Measurements from ENCODE around the gene RAMP1.

Gene RAMP1

GRCh38 chr2:237892984-237893595, 33.7 kb downstream of the RAMP1 start:
- no peaks in the 10 kb centered on the region for H3K4me1 ChIP-seq (ENCODE audit: control insufficient read depth in 2 of 2, insufficient read depth in 2 of 2, low read length in 2 of 2)
- H3K27ac ChIP-seq (ENCODE audit: low read depth in 2 of 2, low read length in 2 of 2), result no peak overlapping the region

GRCh38 chr2:237894396-237894979, 35.1 kb downstream of the RAMP1 start:
- Histone ChIP-seq H3K36me3 (ENCODE audit: control insufficient read depth in 2 of 2, insufficient read depth in 2 of 2, low read length in 2 of 2) (no peaks in the 10 kb centered on the region), H3K4me1 (ENCODE audit: control insufficient read depth in 2 of 2, insufficient read depth in 2 of 2, low read length in 2 of 2) (peaks cover 0 to 3% of the 10 kb centered on the region in 2 donors), H3K9ac (ENCODE audit: low read depth in 1 of 2, low read length in 2 of 2) (no peak overlapping the region), H3K4me3 (ENCODE audit: low read length in 2 of 2) (no peak overlapping the region), H3K27ac (ENCODE audit: low read depth in 2 of 2, low read length in 2 of 2) (no peak overlapping the region), H3K27me3 (ENCODE audit: control insufficient read depth in 2 of 2, insufficient read depth in 2 of 2, low read length in 2 of 2) (no peaks in the 10 kb centered on the region), H3K9me3 (ENCODE audit: control insufficient read depth in 2 of 2, low read length in 2 of 2) (no peaks in the 10 kb centered on the region)

More at GRCh38 chr2:237892984-237893595, 33.7 kb downstream of the RAMP1 start:
- Histone ChIP-seq H3K9ac (ENCODE audit: low read depth in 1 of 2, low read length in 2 of 2) (no peak overlapping the region), H3K4me3 (ENCODE audit: low read length in 2 of 2) (no peak overlapping the region), H3K36me3 (ENCODE audit: control insufficient read depth in 2 of 2, insufficient read depth in 2 of 2, low read length in 2 of 2) (no peaks in the 10 kb centered on the region), H3K27me3 (ENCODE audit: control insufficient read depth in 2 of 2, insufficient read depth in 2 of 2, low read length in 2 of 2) (no peaks in the 10 kb centered on the region), H3K9me3 (ENCODE audit: control insufficient read depth in 2 of 2, low read length in 2 of 2) (no peaks in the 10 kb centered on the region)

GRCh38 chr2:237894986-237895543, 35.6 kb downstream of the RAMP1 start:
- Histone ChIP-seq H3K27me3 (ENCODE audit: control insufficient read depth in 2 of 2, insufficient read depth in 2 of 2, low read length in 2 of 2) (no peaks in the 10 kb centered on the region), H3K9me3 (ENCODE audit: control insufficient read depth in 2 of 2, low read length in 2 of 2) (no peaks in the 10 kb centered on the region), H3K36me3 (ENCODE audit: control insufficient read depth in 2 of 2, insufficient read depth in 2 of 2, low read length in 2 of 2) (no peaks in the 10 kb centered on the region), H3K4me1 (ENCODE audit: control insufficient read depth in 2 of 2, insufficient read depth in 2 of 2, low read length in 2 of 2) (peaks cover 0 to 3% of the 10 kb centered on the region in 2 donors), H3K27ac (ENCODE audit: low read depth in 2 of 2, low read length in 2 of 2) (peak overlapping the region in 1 of 2 donors; percentile 56), H3K4me3 (ENCODE audit: low read length in 2 of 2) (no peak overlapping the region), H3K9ac (ENCODE audit: low read depth in 1 of 2, low read length in 2 of 2) (no peak overlapping the region)

GRCh38 chr2:237895544-237896506, 36.4 kb downstream of the RAMP1 start:
- H3K27me3 ChIP-seq (ENCODE audit: control insufficient read depth in 2 of 2, insufficient read depth in 2 of 2, low read length in 2 of 2), result no peaks in the 10 kb centered on the region
- no peak overlapping the region for H3K4me3 ChIP-seq (ENCODE audit: low read length in 2 of 2)
- H3K9ac ChIP-seq (ENCODE audit: low read depth in 1 of 2, low read length in 2 of 2), result no peak overlapping the region
- H3K27ac ChIP-seq (ENCODE audit: low read depth in 2 of 2, low read length in 2 of 2), result peak overlapping the region in 1 of 2 donors; percentile 56
- no peaks in the 10 kb centered on the region for H3K9me3 ChIP-seq (ENCODE audit: control insufficient read depth in 2 of 2, low read length in 2 of 2)
- no peaks in the 10 kb centered on the region for H3K36me3 ChIP-seq (ENCODE audit: control insufficient read depth in 2 of 2, insufficient read depth in 2 of 2, low read length in 2 of 2)
- peaks cover 0 to 3% of the 10 kb centered on the region in 2 donors for H3K4me1 ChIP-seq (ENCODE audit: control insufficient read depth in 2 of 2, insufficient read depth in 2 of 2, low read length in 2 of 2)

GRCh38 chr2:237896507-237896892, 37.1 kb downstream of the RAMP1 start:
- Histone ChIP-seq H3K27me3 (ENCODE audit: control insufficient read depth in 2 of 2, insufficient read depth in 2 of 2, low read length in 2 of 2) (no peaks in the 10 kb centered on the region), H3K4me3 (ENCODE audit: low read length in 2 of 2) (no peak overlapping the region), H3K9me3 (ENCODE audit: control insufficient read depth in 2 of 2, low read length in 2 of 2) (no peaks in the 10 kb centered on the region), H3K36me3 (ENCODE audit: control insufficient read depth in 2 of 2, insufficient read depth in 2 of 2, low read length in 2 of 2) (no peaks in the 10 kb centered on the region), H3K9ac (ENCODE audit: low read depth in 1 of 2, low read length in 2 of 2) (no peak overlapping the region), H3K27ac (ENCODE audit: low read depth in 2 of 2, low read length in 2 of 2) (no peak overlapping the region), H3K4me1 (ENCODE audit: control insufficient read depth in 2 of 2, insufficient read depth in 2 of 2, low read length in 2 of 2) (peaks cover 0 to 3% of the 10 kb centered on the region in 2 donors)

GRCh38 chr2:237896956-237897355, 37.5 kb downstream of the RAMP1 start:
- H3K9ac ChIP-seq (ENCODE audit: low read depth in 1 of 2, low read length in 2 of 2), result no peak overlapping the region
- H3K4me1 ChIP-seq (ENCODE audit: control insufficient read depth in 2 of 2, insufficient read depth in 2 of 2, low read length in 2 of 2), result peaks cover 0 to 3% of the 10 kb centered on the region in 2 donors
- H3K4me3 ChIP-seq (ENCODE audit: low read length in 2 of 2), result no peak overlapping the region
- no peak overlapping the region for H3K27ac ChIP-seq (ENCODE audit: low read depth in 2 of 2, low read length in 2 of 2)
- H3K27me3 ChIP-seq (ENCODE audit: control insufficient read depth in 2 of 2, insufficient read depth in 2 of 2, low read length in 2 of 2), result no peaks in the 10 kb centered on the region
- no peaks in the 10 kb centered on the region for H3K9me3 ChIP-seq (ENCODE audit: control insufficient read depth in 2 of 2, low read length in 2 of 2)
- no peaks in the 10 kb centered on the region for H3K36me3 ChIP-seq (ENCODE audit: control insufficient read depth in 2 of 2, insufficient read depth in 2 of 2, low read length in 2 of 2)

GRCh38 chr2:237898057-237898414, 38.6 kb downstream of the RAMP1 start:
- H3K4me3 ChIP-seq (ENCODE audit: low read length in 2 of 2), result no peak overlapping the region
- peak overlapping the region in 1 of 2 donors; percentile 7 for H3K27ac ChIP-seq (ENCODE audit: low read depth in 2 of 2, low read length in 2 of 2)
- H3K9me3 ChIP-seq (ENCODE audit: control insufficient read depth in 2 of 2, low read length in 2 of 2), result no peaks in the 10 kb centered on the region
- no peaks in the 10 kb centered on the region for H3K36me3 ChIP-seq (ENCODE audit: control insufficient read depth in 2 of 2, insufficient read depth in 2 of 2, low read length in 2 of 2)
- no peaks in the 10 kb centered on the region for H3K27me3 ChIP-seq (ENCODE audit: control insufficient read depth in 2 of 2, insufficient read depth in 2 of 2, low read length in 2 of 2)
- peaks cover 0 to 3% of the 10 kb centered on the region in 2 donors for H3K4me1 ChIP-seq (ENCODE audit: control insufficient read depth in 2 of 2, insufficient read depth in 2 of 2, low read length in 2 of 2)
- H3K9ac ChIP-seq (ENCODE audit: low read depth in 1 of 2, low read length in 2 of 2), result no peak overlapping the region

- H3K9me3 ChIP-seq (ENCODE audit: control insufficient read depth in 2 of 2, low read length in 2 of 2), result no peaks in the 10 kb centered on the region
- H3K4me1 ChIP-seq (ENCODE audit: control insufficient read depth in 2 of 2, insufficient read depth in 2 of 2, low read length in 2 of 2), result peaks cover 0 to 3% of the 10 kb centered on the region in 2 donors
- H3K36me3 ChIP-seq (ENCODE audit: control insufficient read depth in 2 of 2, insufficient read depth in 2 of 2, low read length in 2 of 2), result no peaks in the 10 kb centered on the region
- no peaks in the 10 kb centered on the region for H3K27me3 ChIP-seq (ENCODE audit: control insufficient read depth in 2 of 2, insufficient read depth in 2 of 2, low read length in 2 of 2)
- no peak overlapping the region for H3K4me3 ChIP-seq (ENCODE audit: low read length in 2 of 2)
- no peak overlapping the region for H3K27ac ChIP-seq (ENCODE audit: low read depth in 2 of 2, low read length in 2 of 2)
- H3K9ac ChIP-seq (ENCODE audit: low read depth in 1 of 2, low read length in 2 of 2), result no peak overlapping the region
Measured at GRCh38 chr2:237900891-237901831, 41.7 kb downstream of the RAMP1 start.

Measured in mucosa of rectum (tissue), 2 donors.